OCI-LY1 (cell line): ENCODE data around the gene TOR1B.

Experiments
- EZH2 ChIP-seq: fragments of 200-600 bp; sonication (generic), shearing (Covaris generic); IDR thresholded peaks from 2 replicates; pipeline ENCODE4 v1.8.0; 2017; ENCODE audit warnings: borderline replicate concordance, mixed run types, mild to moderate bottlenecking, antibody characterized with exemption, low read length, moderate library complexity, mixed read lengths
- TF ChIP-seq, protein P1 (sequence below): fragments of 200-600 bp; sonication (generic), shearing (Covaris generic); IDR thresholded peaks from 2 replicates; pipeline ENCODE4 v1.5.1; 2017; ENCODE audit warnings: mild to moderate bottlenecking, antibody characterized with exemption, low read length, moderate library complexity, mixed read lengths

DNA sequence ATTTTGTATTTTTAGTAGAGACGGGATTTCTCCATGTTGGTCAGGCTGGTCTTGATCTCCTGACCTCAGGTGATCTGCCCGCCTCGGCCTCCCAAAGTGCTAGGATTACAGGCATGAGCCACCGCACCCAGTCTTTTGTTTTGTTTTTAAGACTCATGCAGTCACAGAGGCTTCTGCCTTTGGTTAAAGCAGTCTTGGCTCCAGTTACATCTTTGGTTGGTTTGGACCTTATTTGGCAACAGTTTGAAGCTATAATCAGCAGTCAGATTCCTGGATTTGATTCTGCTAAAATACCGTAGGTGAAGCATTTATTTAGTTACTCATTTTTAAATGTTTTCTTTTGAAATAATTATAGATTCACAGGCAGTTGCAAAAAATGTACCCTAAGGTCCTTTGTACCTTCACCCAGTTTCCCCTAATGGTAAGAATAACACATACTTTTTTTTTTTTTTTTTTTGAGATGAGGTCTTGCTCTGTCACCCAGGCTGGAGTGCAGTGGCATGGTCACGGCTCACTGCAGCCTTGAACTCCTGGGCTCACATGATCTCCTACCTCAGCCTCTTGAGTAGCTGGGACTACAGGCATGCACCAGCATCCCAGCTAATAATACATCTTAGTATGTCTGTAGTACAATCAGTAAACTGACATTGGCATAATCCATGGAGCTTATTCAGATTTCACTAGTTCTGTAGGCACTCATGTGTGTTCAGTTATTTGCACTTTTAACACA lies 48.0 kb downstream of the TOR1B start:
- TF ChIP-seq, protein P1, sequence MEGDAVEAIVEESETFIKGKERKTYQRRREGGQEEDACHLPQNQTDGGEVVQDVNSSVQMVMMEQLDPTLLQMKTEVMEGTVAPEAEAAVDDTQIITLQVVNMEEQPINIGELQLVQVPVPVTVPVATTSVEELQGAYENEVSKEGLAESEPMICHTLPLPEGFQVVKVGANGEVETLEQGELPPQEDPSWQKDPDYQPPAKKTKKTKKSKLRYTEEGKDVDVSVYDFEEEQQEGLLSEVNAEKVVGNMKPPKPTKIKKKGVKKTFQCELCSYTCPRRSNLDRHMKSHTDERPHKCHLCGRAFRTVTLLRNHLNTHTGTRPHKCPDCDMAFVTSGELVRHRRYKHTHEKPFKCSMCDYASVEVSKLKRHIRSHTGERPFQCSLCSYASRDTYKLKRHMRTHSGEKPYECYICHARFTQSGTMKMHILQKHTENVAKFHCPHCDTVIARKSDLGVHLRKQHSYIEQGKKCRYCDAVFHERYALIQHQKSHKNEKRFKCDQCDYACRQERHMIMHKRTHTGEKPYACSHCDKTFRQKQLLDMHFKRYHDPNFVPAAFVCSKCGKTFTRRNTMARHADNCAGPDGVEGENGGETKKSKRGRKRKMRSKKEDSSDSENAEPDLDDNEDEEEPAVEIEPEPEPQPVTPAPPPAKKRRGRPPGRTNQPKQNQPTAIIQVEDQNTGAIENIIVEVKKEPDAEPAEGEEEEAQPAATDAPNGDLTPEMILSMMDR = no peak
- TF ChIP-seq EZH2 = no peak
